Kidney epithelial cell (primary cell): ENCODE data around the gene PTPN3. TPM values are rescaled to one million over a fixed set of nuclear protein-coding genes. Genes with fewer than 3 reads are reported as not detected.

Experiments
- DNase-seq: peaks from one replicate; pipeline ENCODE4 v3.0.0-alpha.2; 2010; ENCODE audit warnings: low read depth
- H3K27me3 ChIP-seq: 2 replicates; pipeline ENCODE4 v1.6.0; 2011; ENCODE audit warnings: low read length; ENCODE audit not compliant: control insufficient read depth, insufficient read depth
- H3K36me3 ChIP-seq: 2 replicates; pipeline ENCODE4 v1.5.1; 2011; ENCODE audit warnings: low read length; ENCODE audit not compliant: control insufficient read depth, insufficient read depth
- H3K4me3 ChIP-seq: 2 replicates; pipeline ENCODE4 v1.5.1; 2011; ENCODE audit warnings: low read depth, mild to moderate bottlenecking, control low read depth, low read length
- CTCF ChIP-seq: IDR thresholded peaks from 2 replicates; pipeline ENCODE4 v1.5.1; 2011; ENCODE audit warnings: mild to moderate bottlenecking, moderate library complexity, low read length, control low read depth, inconsistent platforms; ENCODE audit not compliant: insufficient read depth, poor library complexity, severe bottlenecking
- total RNA-seq: library from RNA; depleted of rRNA; stranded (reverse); fragments of >200 nt; gene quantifications from 2 replicates; pipeline ENCODE4 v1.2.3, GENCODE V29; 2015

Gene PTPN3
- total RNA-seq, 1 donor from 2014 or later: 33.6 TPM

DNA sequence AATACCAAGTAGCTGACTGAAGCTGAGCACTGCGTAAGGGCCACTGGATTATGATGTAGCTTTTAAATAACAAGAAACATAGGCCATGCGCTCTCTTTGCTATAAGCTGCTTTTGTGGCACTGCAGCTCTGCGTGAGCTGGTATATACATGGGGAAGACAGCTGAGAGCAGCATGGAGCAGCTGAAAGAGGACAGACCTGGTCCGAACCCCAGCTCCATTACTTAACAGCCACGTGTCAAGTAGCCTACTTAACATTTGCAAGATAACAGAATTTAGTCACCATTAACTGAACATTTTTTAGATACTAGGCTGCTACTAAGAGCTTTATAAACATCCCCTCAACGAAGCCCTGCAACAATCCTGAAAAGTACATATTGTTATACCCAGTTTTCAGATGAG lies 69.3 kb downstream of the PTPN3 start:
- peaks cover 4% of the 10 kb centered on the region for H3K36me3 ChIP-seq
- TF ChIP-seq CTCF: no peak
- H3K27me3 ChIP-seq: no peaks in the 10 kb centered on the region
- H3K4me3 ChIP-seq: no peak overlapping the region
- DNase-seq: no peak

- TF ChIP-seq CTCF: no peak
- no peaks in the 10 kb centered on the region for H3K27me3 ChIP-seq
- H3K4me3 ChIP-seq: no peak overlapping the region
- DNase-seq: no peak
- peaks cover 4% of the 10 kb centered on the region for H3K36me3 ChIP-seq
Observed at GRCh38 chr9:109427886-109428285, 70.2 kb downstream of the PTPN3 start.

- Histone ChIP-seq H3K27me3 (no peaks in the 10 kb centered on the region), H3K36me3 (peaks cover 4% of the 10 kb centered on the region), H3K4me3 (no peak overlapping the region)
- no peak for DNase-seq
- TF ChIP-seq CTCF: no peak
Observed at GRCh38 chr9:109426626-109427402, 71.3 kb downstream of the PTPN3 start.

DNA sequence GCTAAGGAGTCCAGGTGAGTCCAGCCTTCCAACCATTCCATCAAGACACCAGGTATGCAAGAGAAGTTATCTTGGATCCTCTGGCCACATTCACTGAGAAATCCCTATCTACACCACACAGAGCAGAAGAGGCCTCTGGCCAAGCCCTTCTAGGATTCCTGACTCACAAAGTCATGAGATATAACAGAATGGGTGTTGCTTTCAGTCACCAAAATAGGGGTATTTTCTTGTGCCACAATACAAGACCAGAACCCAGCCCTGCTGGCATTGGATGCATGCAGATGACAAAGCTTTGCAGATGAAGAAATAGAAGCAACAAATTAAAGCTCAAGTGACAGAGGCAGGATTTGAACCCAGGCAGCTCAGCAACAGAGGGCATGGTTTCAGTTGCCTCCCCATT lies 73.5 kb downstream of the PTPN3 start:
- Histone ChIP-seq H3K36me3 (peaks cover 2% of the 10 kb centered on the region), H3K27me3 (no peaks in the 10 kb centered on the region), H3K4me3 (no peak overlapping the region)
- TF ChIP-seq CTCF: no peak
- no peak for DNase-seq

GRCh38 chr9:109423877-109424276 lies 74.2 kb downstream of the PTPN3 start:
- H3K27me3 ChIP-seq: no peaks in the 10 kb centered on the region
- H3K36me3 ChIP-seq: peaks cover 1% of the 10 kb centered on the region
- no peak overlapping the region for H3K4me3 ChIP-seq
- no peak for DNase-seq
- no peak for TF ChIP-seq CTCF

DNA sequence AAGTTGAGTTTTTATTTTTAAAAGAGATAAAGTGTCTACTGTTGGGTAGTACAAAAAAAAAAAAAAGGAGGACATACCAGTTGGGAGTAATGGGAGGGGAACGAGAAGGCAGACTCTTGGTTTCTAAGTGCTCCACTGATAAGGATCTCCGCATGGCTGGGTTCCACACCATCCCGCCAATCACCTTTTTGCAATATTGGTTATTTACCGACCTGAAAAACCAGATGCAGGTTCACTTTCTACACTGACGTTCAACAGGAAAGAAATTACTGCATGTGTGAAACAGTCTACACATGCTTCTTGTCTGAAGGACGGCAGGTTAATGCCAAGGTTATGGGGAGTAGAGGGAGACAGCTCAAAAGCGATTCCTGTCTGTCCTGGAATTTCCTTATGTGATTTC lies 75.5 kb downstream of the PTPN3 start:
- Histone ChIP-seq H3K4me3 (no peak overlapping the region), H3K27me3 (no peaks in the 10 kb centered on the region), H3K36me3 (peaks cover 1% of the 10 kb centered on the region)
- no peak for TF ChIP-seq CTCF
- DNase-seq: no peak
